ENCODE results near the gene MAP3K19.
"Not testable (repeated sequence)": the region's sequence is repeated elsewhere in the genome, so short reads cannot be mapped to it uniquely, and the experiment has no call there.

- TF ChIP-seq CTCF (IDR thresholded peaks at IDR 0.05 in 2 of 3, conservative IDR thresholded peaks at IDR 0.05 in 1 of 3; ENCODE audit: borderline replicate concordance in 1 of 3, insufficient read depth in 1 of 3, low read depth in 2 of 3, low read length in 2 of 3); REST (IDR thresholded peaks at IDR 0.05; ENCODE audit: low read depth); MAX (IDR thresholded peaks at IDR 0.05); EZH2 (IDR thresholded peaks at IDR 0.05); YY1 (IDR thresholded peaks at IDR 0.05; ENCODE audit: extremely low read depth, insufficient replicate concordance, low read depth, low read length); RAD21 (IDR thresholded peaks at IDR 0.05; ENCODE audit: low read depth); ZFX (IDR thresholded peaks at IDR 0.05); EZH2phosphoT487 (IDR thresholded peaks at IDR 0.05; ENCODE audit: borderline replicate concordance); EGR1 (IDR thresholded peaks at IDR 0.05; ENCODE audit: low read depth); POLR2A (IDR thresholded peaks at IDR 0.05; ENCODE audit: borderline replicate concordance, extremely low read depth, insufficient read depth, insufficient read length); ATF3 (IDR thresholded peaks at IDR 0.05); ZNF274 (IDR thresholded peaks at IDR 0.05; ENCODE audit: low read depth, low read length); POLR2AphosphoS5 (IDR thresholded peaks at IDR 0.05; ENCODE audit: low read depth, low read length): not testable (repeated sequence)
These were observed 42.4 kb upstream of the MAP3K19 start for GRCh38 chr2:135089597-135089996.

Data from HCT116 (cell line).